GM12878 (cell line): ENCODE results near the gene NOM1. TPM values are rescaled to one million over a fixed set of nuclear protein-coding genes. Genes with fewer than 3 reads are reported as not detected.

ENCODE experiments used
- ATF7 ChIP-seq: fragments of 450-650 bp; IDR thresholded peaks from 2 replicates; pipeline ENCODE4 v1.6.1; 2016; ENCODE audit warnings: low read depth, mild to moderate bottlenecking
- BHLHE40 ChIP-seq, 2 experiments: fragments of 450-650 bp in 1 of 2; IDR thresholded peaks; 2 replicates each; pipeline ENCODE4 v1.6.1; 2011 to 2017; ENCODE audit warnings: low read depth in 2 of 2, borderline replicate concordance in 1 of 2, improper control_type of control experiment in 1 of 2, low read length in 1 of 2, mild to moderate bottlenecking in 1 of 2
- BMI1 ChIP-seq: fragments of 450-650 bp; IDR thresholded peaks from 2 replicates; pipeline ENCODE4 v1.6.1; 2016; ENCODE audit warnings: mild to moderate bottlenecking, moderate library complexity, borderline replicate concordance
- CEBPB ChIP-seq, 2 experiments: fragments of 150-350 bp in 1 of 2; IDR thresholded peaks; 2 replicates each; pipeline ENCODE4 v1.6.1; 2012 to 2014; ENCODE audit warnings: low read depth in 2 of 2, low read length in 2 of 2, borderline replicate concordance in 1 of 2, inconsistent platforms in 1 of 2
- CHD2 ChIP-seq: IDR thresholded peaks from 2 replicates; pipeline ENCODE4 v1.6.1; 2011; ENCODE audit warnings: low read depth, low read length, improper control_type of control experiment, borderline replicate concordance
- CHD4 ChIP-seq: fragments of 200-600 bp; sonication (generic); IDR thresholded peaks from 2 replicates; pipeline ENCODE4 v1.6.1; 2016; ENCODE audit warnings: mild to moderate bottlenecking
- CREM ChIP-seq: IDR thresholded peaks from 2 replicates; pipeline ENCODE4 v1.6.1; 2014; ENCODE audit warnings: antibody characterized with exemption, low read depth
- ETV6 ChIP-seq, 2 experiments: fragments of 450-650 bp in 1 of 2; IDR thresholded peaks in 1 of 2; conservative IDR thresholded peaks in 1 of 2; 2 replicates each; pipeline ENCODE4 v1.6.1; 2014; ENCODE audit warnings: antibody characterized with exemption in 1 of 2, borderline replicate concordance in 1 of 2, low read depth in 1 of 2, mild to moderate bottlenecking in 1 of 2, moderate library complexity in 1 of 2
- HCFC1 ChIP-seq: fragments of 150-350 bp; IDR thresholded peaks from 2 replicates; pipeline ENCODE4 v1.6.1; 2014; ENCODE audit warnings: low read length
- MYB ChIP-seq: fragments of 150-350 bp; IDR thresholded peaks from 2 replicates; pipeline ENCODE4 v1.6.1; 2014; ENCODE audit warnings: mild to moderate bottlenecking, low read depth, low read length, borderline replicate concordance
- NR2F1 ChIP-seq: fragments of 450-650 bp; conservative IDR thresholded peaks from 2 replicates; pipeline ENCODE4 v1.6.1; 2017; ENCODE audit warnings: mild to moderate bottlenecking
- POLR2AphosphoS5 ChIP-seq: IDR thresholded peaks from 2 replicates; pipeline ENCODE4 v1.6.1; 2011; ENCODE audit warnings: mild to moderate bottlenecking, low read length, inconsistent platforms
- POU2F2 ChIP-seq: IDR thresholded peaks from 3 replicates; pipeline ENCODE4 v1.6.1; 2011; ENCODE audit warnings: low read depth, mild to moderate bottlenecking, low read length, borderline replicate concordance
- RB1 ChIP-seq: fragments of 450-650 bp; formaldehyde crosslinking; IDR thresholded peaks from 2 replicates; pipeline ENCODE4 v1.6.1; 2017; ENCODE audit warnings: mild to moderate bottlenecking, borderline replicate concordance
- SIN3A ChIP-seq: IDR thresholded peaks from 2 replicates; pipeline ENCODE4 v1.6.1; 2012; ENCODE audit warnings: low read depth, low read length, improper control_type of control experiment
- TAF1 ChIP-seq: IDR thresholded peaks from 2 replicates; pipeline ENCODE4 v1.6.1; 2011; ENCODE audit warnings: mild to moderate bottlenecking, low read depth, low read length, borderline replicate concordance
- WRNIP1 ChIP-seq: IDR thresholded peaks from 2 replicates; pipeline ENCODE4 v1.6.1; 2011; ENCODE audit warnings: low read depth, low read length, improper control_type of control experiment, borderline replicate concordance
- ZBED1 ChIP-seq: IDR thresholded peaks from 2 replicates; pipeline ENCODE4 v1.6.1; 2016; ENCODE audit warnings: borderline replicate concordance
- ZNF207 ChIP-seq: fragments of 450-650 bp; IDR thresholded peaks from 2 replicates; pipeline ENCODE4 v1.6.1; 2014; ENCODE audit warnings: antibody characterized with exemption, mild to moderate bottlenecking, borderline replicate concordance
- ZNF274 ChIP-seq: IDR thresholded peaks from one replicate; pipeline ENCODE4 v1.8.0; 2011; ENCODE audit not compliant: insufficient read length, insufficient read depth
- ZNF384 ChIP-seq: IDR thresholded peaks from 2 replicates; pipeline ENCODE4 v1.6.1; 2012; ENCODE audit warnings: low read depth, mild to moderate bottlenecking, low read length, improper control_type of control experiment, borderline replicate concordance
- ZZZ3 ChIP-seq: IDR thresholded peaks from 2 replicates; pipeline ENCODE4 v1.6.1; 2011; ENCODE audit warnings: low read depth; ENCODE audit not compliant: control insufficient read depth, insufficient read length
- polyA plus RNA-seq, 11 experiments: library from polyadenylated mRNA; depleted of rRNA in 4 of 11; unstranded in 6 of 11; stranded (reverse) in 5 of 11; fragments of >200 nt; fragmentation: Nextera tagmentation in 4 of 11; fragmentation: Illumina TruSeq in 1 of 11; extraction: Ambion mirVana in 4 of 11; extraction: Trizol in 1 of 11; gene quantifications; 1 replicate in 1 of 11; 2 replicates in 10 of 11; pipeline versions ENCODE4 v1.2.1 to v1.2.3, GENCODE V29; 2011 to 2016; ENCODE audit warnings: inconsistent platforms in 2 of 11, missing spikeins in 2 of 11, low read depth in 1 of 11
- total RNA-seq, 4 experiments: library from RNA; depleted of rRNA in 3 of 4; stranded (reverse); fragments of >200 nt in 3 of 4; fragmentation: Illumina TruSeq in 1 of 4; extraction: Trizol in 1 of 4; gene quantifications; 2 replicates each; pipeline versions ENCODE4 v1.2.1 to v1.2.3, GENCODE V29; 2013 to 2021
- TF ChIP-seq, protein P1 (sequence below): IDR thresholded peaks from 2 replicates; pipeline ENCODE4 v1.6.1; 2011; ENCODE audit warnings: mild to moderate bottlenecking, low read depth, low read length, moderate library complexity; ENCODE audit not compliant: insufficient replicate concordance
- TF ChIP-seq, protein P2 (sequence below): IDR thresholded peaks from 2 replicates; pipeline ENCODE4 v1.6.1; 2011; ENCODE audit warnings: low read depth, low read length, improper control_type of control experiment, borderline replicate concordance
- TF ChIP-seq, protein P3 (sequence below): IDR thresholded peaks from 2 replicates; pipeline ENCODE4 v1.6.1; 2011; ENCODE audit warnings: low read depth, mild to moderate bottlenecking, low read length, moderate library complexity, borderline replicate concordance; ENCODE audit errors: extremely low read depth
- TF ChIP-seq, protein P4 (sequence below): IDR thresholded peaks from 2 replicates; pipeline ENCODE4 v1.6.1; 2011; ENCODE audit warnings: borderline replicate concordance, low read depth, mild to moderate bottlenecking, moderate library complexity, mixed read lengths, low read length; ENCODE audit not compliant: insufficient read depth; ENCODE audit errors: extremely low read length

Gene NOM1
- total and polyA plus RNA-seq, 10 of the 15 experiments (the other 5 are each of a cell fraction or from before 2014, with no cell fraction given), result 2.9 to 21.3 (median 17.8) TPM

DNA sequence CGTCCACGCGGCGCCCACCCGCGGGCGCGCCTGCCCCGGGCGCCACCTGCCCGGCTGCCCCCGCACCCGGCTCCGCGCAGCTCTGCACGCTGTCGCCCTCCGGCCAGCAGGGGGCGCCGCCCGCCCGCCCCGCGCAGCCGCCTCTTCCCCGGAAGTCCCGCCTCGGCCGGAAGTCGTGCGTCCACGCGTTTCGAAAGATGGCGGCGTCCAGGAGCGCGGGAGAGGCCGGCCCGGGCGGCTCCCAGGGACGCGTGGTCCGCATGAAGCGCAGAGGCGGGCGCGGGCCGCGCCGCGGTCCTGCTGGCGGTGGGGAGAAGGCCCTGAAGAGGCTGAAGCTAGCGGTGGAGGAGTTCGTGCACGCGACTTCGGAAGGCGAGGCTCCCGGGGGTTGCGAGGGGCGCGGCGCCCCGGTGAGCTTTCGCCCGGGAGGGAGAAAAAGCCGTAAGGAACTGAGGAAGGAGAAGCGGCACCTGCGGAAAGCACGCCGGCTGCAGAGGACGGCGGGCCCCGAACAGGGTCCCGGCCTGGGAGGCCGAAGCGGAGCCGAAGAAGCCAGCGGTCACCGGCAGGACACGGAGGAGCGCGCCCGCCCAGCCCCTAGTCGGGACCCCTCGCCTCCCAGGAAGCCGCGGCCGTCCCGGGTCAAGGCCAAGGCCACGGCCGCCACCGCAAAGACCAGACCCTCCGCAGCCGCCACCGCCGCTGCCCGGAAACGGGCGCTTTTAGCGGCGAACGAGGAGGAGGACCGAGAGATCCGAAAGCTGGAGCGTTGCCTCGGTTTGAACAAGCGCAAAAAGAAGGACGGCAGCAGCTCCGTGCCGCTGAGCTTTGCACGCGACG, at the start of gene NOM1 (continued):
- TF ChIP-seq RB1, result peak; percentile 98; the same call in 1 of the 2 replicates
- no peak for TF ChIP-seq ATF7
- peak; percentile 30; the same call in 1 of the 2 replicates for TF ChIP-seq ZBED1
- no peak for TF ChIP-seq ZNF274
- no peak for TF ChIP-seq ETV6 (conservative IDR thresholded peaks at IDR 0.05 in 1 of 2, IDR thresholded peaks at IDR 0.05 in 1 of 2; ENCODE audit: borderline replicate concordance in 1 of 2, low read depth in 1 of 2)
- TF ChIP-seq, protein P1, sequence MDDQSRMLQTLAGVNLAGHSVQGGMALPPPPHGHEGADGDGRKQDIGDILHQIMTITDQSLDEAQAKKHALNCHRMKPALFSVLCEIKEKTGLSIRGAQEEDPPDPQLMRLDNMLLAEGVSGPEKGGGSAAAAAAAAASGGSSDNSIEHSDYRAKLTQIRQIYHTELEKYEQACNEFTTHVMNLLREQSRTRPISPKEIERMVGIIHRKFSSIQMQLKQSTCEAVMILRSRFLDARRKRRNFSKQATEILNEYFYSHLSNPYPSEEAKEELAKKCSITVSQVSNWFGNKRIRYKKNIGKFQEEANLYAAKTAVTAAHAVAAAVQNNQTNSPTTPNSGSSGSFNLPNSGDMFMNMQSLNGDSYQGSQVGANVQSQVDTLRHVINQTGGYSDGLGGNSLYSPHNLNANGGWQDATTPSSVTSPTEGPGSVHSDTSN, result no peak
- peak; percentile 70; the same call in 1 of the 3 replicates for TF ChIP-seq POU2F2
- 0 out of 2 replicates have a peak, but pooled peaks have one; percentile 26 for TF ChIP-seq ZNF207
- TF ChIP-seq CREM, result peak; percentile 72
- no peak for TF ChIP-seq ZNF384
- peak; percentile 36 to 83; a peak in 3 of 4 replicates for TF ChIP-seq BHLHE40 (IDR thresholded peaks at IDR 0.05; ENCODE audit: borderline replicate concordance in 1 of 2, low read depth in 2 of 2, low read length in 1 of 2)
- peak; percentile 95 for TF ChIP-seq SIN3A
- TF ChIP-seq, protein P2, sequence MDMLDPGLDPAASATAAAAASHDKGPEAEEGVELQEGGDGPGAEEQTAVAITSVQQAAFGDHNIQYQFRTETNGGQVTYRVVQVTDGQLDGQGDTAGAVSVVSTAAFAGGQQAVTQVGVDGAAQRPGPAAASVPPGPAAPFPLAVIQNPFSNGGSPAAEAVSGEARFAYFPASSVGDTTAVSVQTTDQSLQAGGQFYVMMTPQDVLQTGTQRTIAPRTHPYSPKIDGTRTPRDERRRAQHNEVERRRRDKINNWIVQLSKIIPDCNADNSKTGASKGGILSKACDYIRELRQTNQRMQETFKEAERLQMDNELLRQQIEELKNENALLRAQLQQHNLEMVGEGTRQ, result no peak
- TF ChIP-seq ZZZ3, result no peak
- TF ChIP-seq TAF1, result peak; percentile 98
- TF ChIP-seq, protein P3, sequence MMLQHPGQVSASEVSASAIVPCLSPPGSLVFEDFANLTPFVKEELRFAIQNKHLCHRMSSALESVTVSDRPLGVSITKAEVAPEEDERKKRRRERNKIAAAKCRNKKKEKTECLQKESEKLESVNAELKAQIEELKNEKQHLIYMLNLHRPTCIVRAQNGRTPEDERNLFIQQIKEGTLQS, result no peak
- no peak for TF ChIP-seq BMI1
- peak; percentile 66 for TF ChIP-seq HCFC1
- TF ChIP-seq CHD2, result no peak
- TF ChIP-seq CEBPB (IDR thresholded peaks at IDR 0.05; ENCODE audit: borderline replicate concordance in 1 of 2, low read depth in 2 of 2, low read length in 2 of 2), result no peak
- no peak for TF ChIP-seq CHD4
- no peak for TF ChIP-seq MYB
- peak; percentile 65; the same call in 1 of the 2 replicates for TF ChIP-seq POLR2AphosphoS5
- no peak for TF ChIP-seq WRNIP1
- no peak; the same call in 1 of the 2 replicates for TF ChIP-seq NR2F1
- TF ChIP-seq, protein P4, sequence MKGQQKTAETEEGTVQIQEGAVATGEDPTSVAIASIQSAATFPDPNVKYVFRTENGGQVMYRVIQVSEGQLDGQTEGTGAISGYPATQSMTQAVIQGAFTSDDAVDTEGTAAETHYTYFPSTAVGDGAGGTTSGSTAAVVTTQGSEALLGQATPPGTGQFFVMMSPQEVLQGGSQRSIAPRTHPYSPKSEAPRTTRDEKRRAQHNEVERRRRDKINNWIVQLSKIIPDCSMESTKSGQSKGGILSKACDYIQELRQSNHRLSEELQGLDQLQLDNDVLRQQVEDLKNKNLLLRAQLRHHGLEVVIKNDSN, result no peak
